Activated T-cell treated with anti-CD3 and anti-CD28 coated beads for 48 hours (primary cell): ENCODE results near the gene NOL3.

Experiments
- DNase-seq: peaks from one replicate; pipeline ENCODE4 v3.0.0-alpha.2; 2020; ENCODE audit warnings: low read depth

Gene NOL3

GRCh38 chr16:67206838-67207248 lies 36.5 kb downstream of the NOL3 start:
- DNase-seq, result no peak

GRCh38 chr16:67207249-67208091 lies 37.1 kb downstream of the NOL3 start:
- DNase-seq, result no peak

- DNase-seq, result no peak
Observed at GRCh38 chr16:67208154-67208896, 38.0 kb downstream of the NOL3 start.

GRCh38 chr16:67209565-67209964 lies 39.2 kb downstream of the NOL3 start:
- DNase-seq, result no peak

GRCh38 chr16:67210069-67210937 lies 40.0 kb downstream of the NOL3 start:
- DNase-seq, result no peak

GRCh38 chr16:67211674-67212073 lies 41.3 kb downstream of the NOL3 start:
- no peak for DNase-seq

- no peak for DNase-seq
Observed at GRCh38 chr16:67212766-67213165, 42.4 kb downstream of the NOL3 start.

GRCh38 chr16:67213197-67214019 lies 43.1 kb downstream of the NOL3 start:
- no peak for DNase-seq

- DNase-seq, result no peak
Observed at GRCh38 chr16:67215706-67216105, 45.4 kb downstream of the NOL3 start.

- DNase-seq, result no peak
Observed at GRCh38 chr16:67216612-67217490, 46.5 kb downstream of the NOL3 start.

GRCh38 chr16:67223992-67224391 lies 53.7 kb downstream of the NOL3 start:
- no peak for DNase-seq
